Mammary epithelial cell (primary cell): ENCODE results near the gene DPP10.

Source experiments
- EZH2 ChIP-seq: IDR thresholded peaks from 2 replicates; pipeline ENCODE4 v1.6.1; 2012; ENCODE audit warnings: low read length, inconsistent platforms, borderline replicate concordance
- TF ChIP-seq, protein P1 (sequence below), 2 donors: IDR thresholded peaks in 1 of 2; conservative IDR thresholded peaks in 1 of 2; 2 replicates each; pipeline ENCODE4 v1.5.1; 2011 to 2012; ENCODE audit warnings: inconsistent platforms in 2 of 2, low read length in 2 of 2, mild to moderate bottlenecking in 2 of 2, control low read depth in 1 of 2, low read depth in 1 of 2; ENCODE audit not compliant: insufficient read depth in 1 of 2; ENCODE audit errors: extremely low read depth in 1 of 2

DNA sequence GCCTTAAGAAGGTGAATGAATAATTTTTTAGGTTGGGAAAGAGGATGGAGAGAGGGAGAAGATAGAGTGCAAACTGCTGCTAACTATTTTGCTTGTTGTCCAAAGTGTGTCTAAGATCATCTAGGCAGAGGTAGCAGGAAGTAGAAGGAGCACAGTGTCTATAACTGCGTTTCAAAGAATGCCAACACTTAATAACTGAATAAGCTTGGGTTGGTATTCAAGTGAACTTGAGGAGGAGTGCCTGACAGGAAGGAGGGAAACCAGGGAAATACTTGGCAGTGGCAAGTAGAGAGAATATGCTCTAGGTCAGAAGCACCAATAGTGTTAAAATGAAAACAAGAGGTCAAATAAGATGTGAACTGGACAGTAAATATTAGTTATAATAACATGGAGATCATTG is 155.9 kb downstream of the DPP10 start:
- TF ChIP-seq EZH2: no peak
- TF ChIP-seq, protein P1, sequence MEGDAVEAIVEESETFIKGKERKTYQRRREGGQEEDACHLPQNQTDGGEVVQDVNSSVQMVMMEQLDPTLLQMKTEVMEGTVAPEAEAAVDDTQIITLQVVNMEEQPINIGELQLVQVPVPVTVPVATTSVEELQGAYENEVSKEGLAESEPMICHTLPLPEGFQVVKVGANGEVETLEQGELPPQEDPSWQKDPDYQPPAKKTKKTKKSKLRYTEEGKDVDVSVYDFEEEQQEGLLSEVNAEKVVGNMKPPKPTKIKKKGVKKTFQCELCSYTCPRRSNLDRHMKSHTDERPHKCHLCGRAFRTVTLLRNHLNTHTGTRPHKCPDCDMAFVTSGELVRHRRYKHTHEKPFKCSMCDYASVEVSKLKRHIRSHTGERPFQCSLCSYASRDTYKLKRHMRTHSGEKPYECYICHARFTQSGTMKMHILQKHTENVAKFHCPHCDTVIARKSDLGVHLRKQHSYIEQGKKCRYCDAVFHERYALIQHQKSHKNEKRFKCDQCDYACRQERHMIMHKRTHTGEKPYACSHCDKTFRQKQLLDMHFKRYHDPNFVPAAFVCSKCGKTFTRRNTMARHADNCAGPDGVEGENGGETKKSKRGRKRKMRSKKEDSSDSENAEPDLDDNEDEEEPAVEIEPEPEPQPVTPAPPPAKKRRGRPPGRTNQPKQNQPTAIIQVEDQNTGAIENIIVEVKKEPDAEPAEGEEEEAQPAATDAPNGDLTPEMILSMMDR (conservative IDR thresholded peaks at IDR 0.05 in 1 of 2, IDR thresholded peaks at IDR 0.05 in 1 of 2; ENCODE audit: extremely low read depth in 1 of 2, insufficient read depth in 1 of 2, low read depth in 1 of 2, low read length in 2 of 2): no peak
